Subcutaneous abdominal adipose tissue (tissue), 5 donors: ENCODE data around the gene EFCAB9.

ENCODE experiments used
- H3K27ac ChIP-seq: one replicate; pipeline ENCODE4 v1.7.0; 2013; ENCODE audit warnings: low read depth, mild to moderate bottlenecking, inconsistent platforms, low read length, moderate library complexity
- H3K27me3 ChIP-seq, 5 donors: one replicate each; pipeline ENCODE4 v1.7.0; 2013; ENCODE audit warnings: low read length in 5 of 5, inconsistent platforms in 1 of 5; ENCODE audit not compliant: control insufficient read depth in 5 of 5, insufficient read depth in 4 of 5
- H3K36me3 ChIP-seq, 5 donors: one replicate each; pipeline ENCODE4 v1.7.0; 2013; ENCODE audit warnings: low read length in 5 of 5; ENCODE audit not compliant: control insufficient read depth in 5 of 5, insufficient read depth in 5 of 5
- H3K4me1 ChIP-seq, 5 donors: one replicate each; pipeline ENCODE4 v1.7.0; 2013; ENCODE audit warnings: low read length in 5 of 5, mild to moderate bottlenecking in 3 of 5, moderate library complexity in 1 of 5; ENCODE audit not compliant: control insufficient read depth in 5 of 5, insufficient read depth in 5 of 5
- H3K4me3 ChIP-seq, 5 donors: one replicate each; pipeline ENCODE4 v1.7.0; 2013; ENCODE audit warnings: low read length in 5 of 5, low read depth in 1 of 5
- H3K9ac ChIP-seq, 5 donors: one replicate each; pipeline ENCODE4 v1.7.0; 2013; ENCODE audit warnings: low read length in 5 of 5, mild to moderate bottlenecking in 4 of 5, moderate library complexity in 3 of 5
- H3K9me3 ChIP-seq, 5 donors: one replicate each; pipeline ENCODE4 v1.7.0; 2013; ENCODE audit warnings: low read length in 5 of 5; ENCODE audit not compliant: control insufficient read depth in 5 of 5
- donor health status: healthy.
- donor health status: healthy.
- donor health status: healthy.
- donor health status: healthy.
- donor health status: healthy.

Gene EFCAB9

GRCh38 chr5:172252501-172252900, 58.5 kb downstream of the EFCAB9 start:
- no peak overlapping the region for H3K9ac ChIP-seq
- H3K4me1 ChIP-seq: no peaks in the 10 kb centered on the region
- H3K27ac ChIP-seq: no peak overlapping the region
- H3K36me3 ChIP-seq: peaks cover 4 to 11% (median 10%) of the 10 kb centered on the region in 5 donors
- no peak overlapping the region for H3K4me3 ChIP-seq
- no peaks in the 10 kb centered on the region for H3K27me3 ChIP-seq
- H3K9me3 ChIP-seq: peaks cover 3 to 26% (median 12%) of the 10 kb centered on the region in 5 donors
